HG02642 (cell line): ENCODE data around the gene KPNA6.

ENCODE experiments used
- ATAC-seq: cut with Tn5 transposase; IDR thresholded peaks from one replicate; pipeline ENCODE4 v1.9.1; 2021; ENCODE audit warnings: mild to moderate bottlenecking; ENCODE audit not compliant: unreplicated experiment, poor library complexity

The KPNA6 gene

GRCh38 chr1:32208469-32208868 is 100.6 kb downstream of the KPNA6 start:
- no peak for ATAC-seq

GRCh38 chr1:32208891-32209328 is 101.1 kb downstream of the KPNA6 start, which contains the start of gene DCDC2B:
DCDC2B (plus strand) TSS chr1:32209089; CDS start chr1:32209094, 5 bp downstream.
- ATAC-seq = no peak

- no peak for ATAC-seq
Observed at GRCh38 chr1:32215629-32216480, 108.0 kb downstream of the KPNA6 start.

- no peak for ATAC-seq
Observed at GRCh38 chr1:32216566-32216965, 108.7 kb downstream of the KPNA6 start.

GRCh38 chr1:32219022-32219421 is 111.2 kb downstream of the KPNA6 start:
- no peak for ATAC-seq

- no peak for ATAC-seq
Observed at GRCh38 chr1:32220746-32221580, 113.1 kb downstream of the KPNA6 start.

- ATAC-seq = no peak
Observed at GRCh38 chr1:32221581-32221979, 113.7 kb downstream of the KPNA6 start.

- ATAC-seq = peak; percentile 95
Observed at GRCh38 chr1:32221980-32222755, 114.3 kb downstream of the KPNA6 start, which contains the start of the genes EIF3I and TMEM234. EIF3I (plus strand) TSS chr1:32222407; CDS start chr1:32222442, 35 bp downstream. TMEM234 (minus strand) TSS chr1:32222353; CDS start chr1:32222322, 31 bp downstream.

GRCh38 chr1:32223683-32224082 is 115.8 kb downstream of the KPNA6 start:
- ATAC-seq = no peak

- no peak for ATAC-seq
Observed at GRCh38 chr1:32224285-32224684, 116.4 kb downstream of the KPNA6 start.
